HEK293 (cell line): ENCODE data around the gene PTGR2.

Experiments
- GLIS2 ChIP-seq: fragments of 450-650 bp; formaldehyde crosslinking; IDR thresholded peaks from 2 replicates; pipeline ENCODE4 v1.5.1; 2016; ENCODE audit warnings: missing biosample characterization, missing genetic modification characterization
- IKZF3 ChIP-seq: fragments of 450-650 bp; IDR thresholded peaks from 2 replicates; pipeline ENCODE4 v1.5.0; 2018; ENCODE audit warnings: missing biosample characterization, mild to moderate bottlenecking, missing genetic modification characterization, moderate library complexity
- KLF9 ChIP-seq: fragments of 450-650 bp; formaldehyde crosslinking; IDR thresholded peaks from 2 replicates; pipeline ENCODE4 v1.5.1; 2016; ENCODE audit warnings: missing biosample characterization, missing genetic modification characterization, low read depth
- PBX3 ChIP-seq: sonication (generic); formaldehyde crosslinking; IDR thresholded peaks from 2 replicates; pipeline ENCODE4 v1.8.1; 2022; ENCODE audit warnings: mild to moderate bottlenecking, moderate library complexity, missing genetic modification reagents
- PRDM1 ChIP-seq: fragments of 450-650 bp; formaldehyde crosslinking; IDR thresholded peaks from 2 replicates; pipeline ENCODE4; 2016; ENCODE audit warnings: missing biosample characterization, missing genetic modification characterization
- PRDM2 ChIP-seq: fragments of 450-650 bp; formaldehyde crosslinking; IDR thresholded peaks from 2 replicates; pipeline ENCODE4 v1.5.1; 2016; ENCODE audit warnings: missing biosample characterization, missing genetic modification characterization, borderline replicate concordance
- TSHZ1 ChIP-seq: fragments of 450-650 bp; formaldehyde crosslinking; IDR thresholded peaks from 2 replicates; pipeline ENCODE4 v1.5.1; 2016; ENCODE audit warnings: missing biosample characterization, missing genetic modification characterization, borderline replicate concordance
- ZBTB10 ChIP-seq: fragments of 450-650 bp; formaldehyde crosslinking; IDR thresholded peaks from 2 replicates; pipeline ENCODE4 v1.5.1; 2016; ENCODE audit warnings: missing biosample characterization, missing genetic modification characterization
- ZBTB6 ChIP-seq: fragments of 450-650 bp; formaldehyde crosslinking; IDR thresholded peaks from 2 replicates; pipeline ENCODE4 v1.5.1; 2017; ENCODE audit warnings: missing biosample characterization, missing genetic modification characterization
- ZEB2 ChIP-seq: fragments of 450-650 bp; formaldehyde crosslinking; IDR thresholded peaks from 2 replicates; pipeline ENCODE4 v1.5.1; 2016; ENCODE audit warnings: missing biosample characterization, missing genetic modification characterization
- ZFP69B ChIP-seq: fragments of 450-650 bp; formaldehyde crosslinking; IDR thresholded peaks from 2 replicates; pipeline ENCODE4 v1.5.1; 2016; ENCODE audit warnings: missing biosample characterization, missing genetic modification characterization
- ZNF2 ChIP-seq: fragments of 450-650 bp; formaldehyde crosslinking; IDR thresholded peaks from 2 replicates; pipeline ENCODE4 v1.5.1; 2016; ENCODE audit warnings: missing biosample characterization, missing genetic modification characterization
- ZNF248 ChIP-seq: fragments of 450-650 bp; formaldehyde crosslinking; IDR thresholded peaks from 2 replicates; pipeline ENCODE4 v1.5.1; 2017; ENCODE audit warnings: missing biosample characterization, missing genetic modification characterization
- ZNF266 ChIP-seq: fragments of 450-650 bp; formaldehyde crosslinking; IDR thresholded peaks from 2 replicates; pipeline ENCODE4 v1.5.1; 2016; ENCODE audit warnings: missing biosample characterization, missing genetic modification characterization, low read depth
- ZNF366 ChIP-seq: fragments of 450-650 bp; formaldehyde crosslinking; conservative IDR thresholded peaks from 2 replicates; pipeline ENCODE4 v1.5.1; 2016; ENCODE audit warnings: missing biosample characterization, missing genetic modification characterization
- ZNF404 ChIP-seq: fragments of 450-650 bp; formaldehyde crosslinking; IDR thresholded peaks from 2 replicates; pipeline ENCODE4 v1.5.1; 2017; ENCODE audit warnings: missing biosample characterization, missing genetic modification characterization
- ZNF423 ChIP-seq: fragments of 450-650 bp; formaldehyde crosslinking; IDR thresholded peaks from 2 replicates; pipeline ENCODE4 v1.5.1; 2016; ENCODE audit warnings: missing biosample characterization, missing genetic modification characterization
- ZNF624 ChIP-seq: fragments of 450-650 bp; formaldehyde crosslinking; IDR thresholded peaks from 2 replicates; pipeline ENCODE4 v1.5.1; 2017; ENCODE audit warnings: missing biosample characterization, missing genetic modification characterization
- ZNF626 ChIP-seq: fragments of 450-650 bp; sonication (Bioruptor Pico); formaldehyde crosslinking; IDR thresholded peaks from 2 replicates; pipeline ENCODE4 v1.5.1; 2018; ENCODE audit warnings: missing biosample characterization, missing genetic modification characterization, inconsistent platforms
- ZNF692 ChIP-seq: fragments of 450-650 bp; formaldehyde crosslinking; IDR thresholded peaks from 2 replicates; pipeline ENCODE4 v1.5.1; 2016; ENCODE audit warnings: missing biosample characterization, missing genetic modification characterization
- ZNF701 ChIP-seq: fragments of 450-650 bp; formaldehyde crosslinking; IDR thresholded peaks from 2 replicates; pipeline ENCODE4 v1.5.1; 2016; ENCODE audit warnings: missing biosample characterization, missing genetic modification characterization
- ZNF843 ChIP-seq: fragments of 450-650 bp; formaldehyde crosslinking; IDR thresholded peaks from 2 replicates; pipeline ENCODE4 v1.5.1; 2016; ENCODE audit warnings: missing biosample characterization, missing genetic modification characterization

PTGR2 gene

GRCh38 chr14:73886449-73887317 lies 35.1 kb downstream of the PTGR2 start, which contains the start of gene ZNF410 (continued):
- TF ChIP-seq ZNF692 (peak; percentile 73), KLF9 (peak; percentile 97), PBX3 (CRISPR knock-in tag) (0 out of 2 replicates have a peak, but pooled peaks have one; percentile 70), ZEB2 (tag by site-specific recombination) (peak; percentile 93), IKZF3 (tag by site-specific recombination) (peak; percentile 30; the same call in 1 of the 2 replicates), ZNF701 (tag by site-specific recombination) (no peak), ZNF624 (tag by site-specific recombination) (no peak), ZNF843 (tag by site-specific recombination) (0 out of 2 replicates have a peak, but pooled peaks have one; percentile 29), ZNF626 (tag by site-specific recombination) (no peak), PRDM2 (tag by site-specific recombination) (no peak), ZNF266 (tag by site-specific recombination) (no peak), ZNF248 (tag by site-specific recombination) (no peak), ZNF366 (tag by site-specific recombination) (peak; percentile 71), ZNF2 (tag by site-specific recombination) (peak; percentile 31; the same call in 1 of the 2 replicates), ZBTB6 (tag by site-specific recombination) (peak; percentile 39; the same call in 1 of the 2 replicates), ZBTB10 (tag by site-specific recombination) (peak; percentile 42; the same call in 1 of the 2 replicates), TSHZ1 (no peak), ZNF423 (peak; percentile 37; the same call in 1 of the 2 replicates), ZFP69B (tag by site-specific recombination) (peak; percentile 66), ZNF404 (tag by site-specific recombination) (no peak), GLIS2 (tag by site-specific recombination) (peak; percentile 97), PRDM1 (peak; percentile 34; the same call in 1 of the 2 replicates)
